GM06990 (cell line): ENCODE data around the gene TUBA4B.

ENCODE experiments used
- DNase-seq: peaks from one replicate; pipeline ENCODE4 v3.0.0-alpha.2; 2011; ENCODE audit not compliant: insufficient read length; ENCODE audit errors: extremely low read depth
- H3K27me3 ChIP-seq: replicated peaks from 2 replicates; pipeline ENCODE4 v1.6.0; 2011; ENCODE audit warnings: low read length; ENCODE audit not compliant: control insufficient read depth, insufficient read depth
- H3K36me3 ChIP-seq: 2 replicates; pipeline ENCODE4 v1.5.1; 2011; ENCODE audit warnings: low read length; ENCODE audit not compliant: control insufficient read depth, insufficient read depth
- H3K4me3 ChIP-seq: replicated peaks from 2 replicates; pipeline ENCODE4 v1.5.1; 2011; ENCODE audit warnings: low read depth, mild to moderate bottlenecking, control low read depth, low read length
- TF ChIP-seq, protein P1 (sequence below): IDR thresholded peaks from 2 replicates; pipeline ENCODE4 v1.5.1; 2011; ENCODE audit warnings: low read length, control low read depth, mild to moderate bottlenecking, inconsistent platforms; ENCODE audit not compliant: insufficient read depth, poor library complexity, severe bottlenecking

The TUBA4B gene

DNA sequence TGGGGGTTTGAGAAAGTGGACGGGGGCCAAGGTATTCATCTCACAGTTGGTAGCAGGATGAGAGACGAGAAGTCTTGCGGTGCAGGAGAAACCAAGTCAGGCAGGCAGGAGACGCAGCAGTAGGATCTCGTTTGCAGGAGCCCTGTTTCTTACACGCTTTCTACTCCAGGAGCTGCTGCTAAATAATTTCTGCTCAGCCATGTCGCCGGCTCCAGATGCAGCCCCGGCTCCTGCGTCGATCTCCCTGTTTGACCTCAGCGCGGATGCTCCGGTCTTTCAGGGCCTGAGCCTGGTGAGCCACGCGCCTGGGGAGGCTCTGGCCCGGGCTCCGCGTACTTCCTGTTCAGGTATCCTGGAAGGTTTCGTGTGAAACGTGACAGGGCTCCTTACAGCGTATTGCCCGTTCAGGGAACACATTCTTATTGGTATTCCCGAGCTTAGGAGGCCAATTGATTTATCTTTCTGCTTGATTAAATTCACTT is 22.9 kb upstream of the TUBA4B start:
- Histone ChIP-seq H3K4me3 (peak overlapping the region; percentile 92), H3K36me3 (peaks cover 20% of the 10 kb centered on the region), H3K27me3 (no peaks in the 10 kb centered on the region)
- TF ChIP-seq, protein P1, sequence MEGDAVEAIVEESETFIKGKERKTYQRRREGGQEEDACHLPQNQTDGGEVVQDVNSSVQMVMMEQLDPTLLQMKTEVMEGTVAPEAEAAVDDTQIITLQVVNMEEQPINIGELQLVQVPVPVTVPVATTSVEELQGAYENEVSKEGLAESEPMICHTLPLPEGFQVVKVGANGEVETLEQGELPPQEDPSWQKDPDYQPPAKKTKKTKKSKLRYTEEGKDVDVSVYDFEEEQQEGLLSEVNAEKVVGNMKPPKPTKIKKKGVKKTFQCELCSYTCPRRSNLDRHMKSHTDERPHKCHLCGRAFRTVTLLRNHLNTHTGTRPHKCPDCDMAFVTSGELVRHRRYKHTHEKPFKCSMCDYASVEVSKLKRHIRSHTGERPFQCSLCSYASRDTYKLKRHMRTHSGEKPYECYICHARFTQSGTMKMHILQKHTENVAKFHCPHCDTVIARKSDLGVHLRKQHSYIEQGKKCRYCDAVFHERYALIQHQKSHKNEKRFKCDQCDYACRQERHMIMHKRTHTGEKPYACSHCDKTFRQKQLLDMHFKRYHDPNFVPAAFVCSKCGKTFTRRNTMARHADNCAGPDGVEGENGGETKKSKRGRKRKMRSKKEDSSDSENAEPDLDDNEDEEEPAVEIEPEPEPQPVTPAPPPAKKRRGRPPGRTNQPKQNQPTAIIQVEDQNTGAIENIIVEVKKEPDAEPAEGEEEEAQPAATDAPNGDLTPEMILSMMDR: no peak
- peak; percentile 68 for DNase-seq

GRCh38 chr2:219234331-219234730 is 18.7 kb upstream of the TUBA4B start:
- peaks cover 28% of the 10 kb centered on the region for H3K36me3 ChIP-seq

DNA sequence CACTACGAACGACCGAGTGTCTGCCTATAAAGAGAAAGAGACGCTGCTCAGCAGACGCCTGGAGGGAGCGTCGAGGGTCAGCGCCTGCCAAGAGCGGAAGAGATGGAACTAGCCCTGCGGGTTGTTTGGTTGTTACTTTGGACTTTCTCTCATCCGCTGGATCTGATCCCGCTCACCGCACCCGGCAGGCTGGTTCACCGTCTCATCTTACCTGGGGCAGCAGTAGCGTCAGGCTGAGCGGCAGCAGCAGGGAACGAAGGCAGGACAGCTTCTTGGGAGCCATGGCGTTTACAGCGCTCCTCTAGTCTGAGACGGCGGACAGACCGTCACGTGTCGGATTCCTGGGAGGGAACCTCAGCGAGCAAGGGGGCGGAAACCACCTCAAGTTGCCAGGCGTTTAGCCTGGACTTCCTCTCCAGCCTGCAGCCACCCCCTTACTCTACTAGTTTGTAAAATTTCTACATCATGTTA is 9.7 kb upstream of the TUBA4B start:
- Histone ChIP-seq H3K36me3 (peaks cover 7% of the 10 kb centered on the region), H3K4me3 (no peak overlapping the region), H3K27me3 (no peaks in the 10 kb centered on the region)
- TF ChIP-seq, protein P1: no peak
- DNase-seq: no peak

More at GRCh38 chr2:219234331-219234730, 18.7 kb upstream of the TUBA4B start:
- no peak for DNase-seq
- TF ChIP-seq, protein P1: no peak
- no peak overlapping the region for H3K4me3 ChIP-seq
- H3K27me3 ChIP-seq: no peaks in the 10 kb centered on the region

GRCh38 chr2:219244789-219245147 is 8.3 kb upstream of the TUBA4B start:
- Histone ChIP-seq H3K4me3 (peak overlapping the region; percentile 82), H3K36me3 (peaks cover 7% of the 10 kb centered on the region), H3K27me3 (no peaks in the 10 kb centered on the region)
- TF ChIP-seq, protein P1: no peak
- no peak for DNase-seq

GRCh38 chr2:219245148-219245898 is 7.7 kb upstream of the TUBA4B start, which contains the start of the genes GLB1L and STK16:
GLB1L (minus strand) TSS chr2:219245444; CDS start chr2:219243573, 1,871 bp downstream.
STK16 (plus strand) TSS chr2:219245479; CDS start chr2:219246000, 521 bp downstream.
- DNase-seq: peak; percentile 92

More at GRCh38 chr2:219245148-219245898, 7.7 kb upstream of the TUBA4B start, which contains the start of the genes GLB1L and STK16:
- no peaks in the 10 kb centered on the region for H3K27me3 ChIP-seq
- peak within 1 kb of the TSS; percentile 82 for H3K4me3 ChIP-seq
- H3K36me3 ChIP-seq: peaks cover 11% of the 10 kb centered on the region
- TF ChIP-seq, protein P1: no peak
